SK-N-MC (cell line): ENCODE data around the gene FCHO1.
"Not testable (repeated sequence)": the region's sequence is repeated elsewhere in the genome, so short reads cannot be mapped to it uniquely, and the experiment has no call there.

Source experiments
- EZH2 ChIP-seq: fragments of 200-600 bp; sonication (generic); IDR thresholded peaks from one replicate; pipeline ENCODE4 v1.6.1; 2017; ENCODE audit warnings: antibody characterized with exemption
- POLR2AphosphoS5 ChIP-seq: IDR thresholded peaks from 2 replicates; pipeline ENCODE4 v1.6.1; 2012; ENCODE audit warnings: mild to moderate bottlenecking, low read depth, low read length, borderline replicate concordance

DNA sequence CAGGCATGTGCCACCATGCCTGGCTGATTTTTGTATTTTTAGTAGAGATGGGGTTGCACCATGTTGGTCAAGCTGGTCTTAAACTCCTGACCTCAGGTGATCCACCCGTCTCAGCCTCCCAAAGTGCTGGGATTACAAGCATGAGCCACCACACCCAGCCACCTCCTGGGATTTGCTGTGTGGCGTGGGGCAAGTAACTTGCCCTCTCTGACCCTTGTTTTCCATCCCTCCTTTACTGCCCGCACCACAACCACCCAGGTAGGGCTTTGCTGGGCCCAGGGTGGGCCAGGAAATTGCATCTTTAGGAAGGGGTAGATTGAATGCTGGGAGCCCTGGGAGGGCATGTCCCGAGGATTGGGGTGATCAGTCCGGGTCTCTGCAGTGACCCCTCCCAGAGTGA lies 32.4 kb downstream of the FCHO1 start:
- TF ChIP-seq EZH2, POLR2AphosphoS5: not testable (repeated sequence)
